ENCODE results near the gene TMEM140. TPM values are rescaled to one million over a fixed set of nuclear protein-coding genes. Genes with fewer than 3 reads are reported as not detected.
A peak's percentile ranks its signal among the peaks of the same experiment; 100 is the strongest.

TMEM140 gene
- total and polyA plus RNA-seq, 4 donors = 16.1 to 35.2 (median 18.6) TPM

DNA sequence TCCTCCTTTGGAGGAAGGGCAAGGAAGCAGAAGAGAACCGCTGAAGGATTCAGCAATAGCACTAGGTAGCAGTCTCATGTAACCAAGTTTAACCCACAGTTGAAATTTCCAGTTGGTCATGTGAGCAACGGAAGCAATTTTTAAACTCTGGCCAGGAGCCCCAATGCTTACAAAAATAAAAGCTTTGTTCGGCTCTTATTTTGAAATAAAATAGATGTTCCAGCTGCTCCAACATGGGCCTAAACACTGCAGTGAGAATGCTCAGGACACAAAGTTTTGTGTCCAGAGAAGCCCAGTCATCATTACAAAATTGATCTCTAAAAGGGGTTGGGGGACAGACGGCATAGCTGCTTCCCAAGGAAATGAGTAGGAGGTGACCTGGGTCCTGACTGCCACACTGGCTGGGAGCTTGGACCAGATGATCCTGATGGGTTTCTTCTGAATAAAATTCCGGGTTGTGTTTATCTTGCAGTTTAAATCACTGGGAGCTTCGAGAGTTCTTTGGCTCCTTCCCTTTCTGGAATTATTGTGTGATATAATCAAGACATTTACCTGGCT lies 452 bp upstream of the TMEM140 start:
- H3K9ac ChIP-seq (ENCODE audit: insufficient read depth in 1 of 2, low read length in 2 of 2) = peak overlapping the region in 1 of 2 donors; percentile 72
- DNase-seq (peak in 2 of 3 donors; percentile 68 to 70), ATAC-seq (ENCODE audit: insufficient read depth, low FRiP score) (no peak)
- WGBS, 2 donors = 8 to 10% methylated on average over 6 of the region's 6 CpGs
- peak overlapping the region; percentile 92 to 95 for H3K27ac ChIP-seq (ENCODE audit: low read depth in 1 of 2, low read length in 1 of 2)
- H3K9me3 ChIP-seq (ENCODE audit: control insufficient read depth in 4 of 4, insufficient read depth in 3 of 4, low read length in 3 of 4) = no peaks in the 10 kb centered on the region
- peaks cover 0 to 15% (median 11%) of the 10 kb centered on the region in 5 donors for H3K4me1 ChIP-seq (ENCODE audit: control insufficient read depth in 5 of 5, insufficient read depth in 5 of 5, low read length in 5 of 5)
- H3K36me3 ChIP-seq (ENCODE audit: control insufficient read depth in 4 of 4, insufficient read depth in 4 of 4, low read length in 4 of 4) = no peaks in the 10 kb centered on the region
- H3K27me3 ChIP-seq (ENCODE audit: control insufficient read depth in 3 of 3, insufficient read depth in 3 of 3, low read length in 2 of 3) = no peaks in the 10 kb centered on the region
- TF ChIP-seq, protein P1, sequence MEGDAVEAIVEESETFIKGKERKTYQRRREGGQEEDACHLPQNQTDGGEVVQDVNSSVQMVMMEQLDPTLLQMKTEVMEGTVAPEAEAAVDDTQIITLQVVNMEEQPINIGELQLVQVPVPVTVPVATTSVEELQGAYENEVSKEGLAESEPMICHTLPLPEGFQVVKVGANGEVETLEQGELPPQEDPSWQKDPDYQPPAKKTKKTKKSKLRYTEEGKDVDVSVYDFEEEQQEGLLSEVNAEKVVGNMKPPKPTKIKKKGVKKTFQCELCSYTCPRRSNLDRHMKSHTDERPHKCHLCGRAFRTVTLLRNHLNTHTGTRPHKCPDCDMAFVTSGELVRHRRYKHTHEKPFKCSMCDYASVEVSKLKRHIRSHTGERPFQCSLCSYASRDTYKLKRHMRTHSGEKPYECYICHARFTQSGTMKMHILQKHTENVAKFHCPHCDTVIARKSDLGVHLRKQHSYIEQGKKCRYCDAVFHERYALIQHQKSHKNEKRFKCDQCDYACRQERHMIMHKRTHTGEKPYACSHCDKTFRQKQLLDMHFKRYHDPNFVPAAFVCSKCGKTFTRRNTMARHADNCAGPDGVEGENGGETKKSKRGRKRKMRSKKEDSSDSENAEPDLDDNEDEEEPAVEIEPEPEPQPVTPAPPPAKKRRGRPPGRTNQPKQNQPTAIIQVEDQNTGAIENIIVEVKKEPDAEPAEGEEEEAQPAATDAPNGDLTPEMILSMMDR (IDR thresholded peaks at IDR 0.05; ENCODE audit: control extremely low read depth, extremely low read depth) = no peak
- peak overlapping the region; percentile 57 for H3K4me3 ChIP-seq

DNA sequence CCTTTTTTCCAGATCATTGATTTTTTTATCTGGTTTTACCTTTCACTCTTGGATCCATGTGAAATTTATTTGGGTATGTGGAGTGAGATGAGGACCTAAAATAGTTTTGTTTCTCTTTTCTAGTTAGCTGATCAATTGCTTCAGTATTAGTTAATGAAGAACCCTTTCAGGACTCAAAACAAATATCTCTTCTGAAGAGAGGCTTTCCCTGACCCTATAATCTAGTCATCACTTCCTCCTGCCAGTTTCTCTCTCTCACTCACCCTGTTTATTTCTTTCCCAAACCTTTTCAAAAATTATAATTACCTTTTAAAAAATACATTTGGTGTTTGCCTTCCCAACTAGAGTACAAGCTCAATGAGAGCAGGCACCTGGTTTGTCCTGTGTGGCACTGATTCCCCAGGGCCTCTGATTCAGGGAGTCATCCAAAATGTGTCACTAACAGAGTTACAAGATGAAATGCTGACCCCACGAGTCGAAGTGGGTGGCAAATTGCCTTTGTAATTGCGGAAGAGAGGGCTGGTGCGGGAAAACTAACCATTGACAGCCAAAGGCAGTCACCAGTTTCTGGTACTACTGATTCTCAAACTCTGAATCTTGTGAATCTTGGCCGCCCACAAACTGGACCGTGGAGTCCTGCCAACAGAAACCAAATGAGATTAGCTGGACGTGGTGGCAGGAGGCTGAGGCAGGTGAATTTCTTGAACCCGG lies 2.4 kb downstream of the TMEM140 start:
- H3K27ac ChIP-seq (ENCODE audit: low read depth in 1 of 2, low read length in 1 of 2) = peak overlapping the region; percentile 61 to 85
- no peak overlapping the region for H3K9ac ChIP-seq (ENCODE audit: insufficient read depth in 1 of 2, low read length in 2 of 2)
- WGBS, 2 donors = 57% methylated on average over 8 of the region's 8 CpGs
- TF ChIP-seq, protein P1 (IDR thresholded peaks at IDR 0.05; ENCODE audit: control extremely low read depth, extremely low read depth) = no peak
- ATAC-seq (ENCODE audit: insufficient read depth, low FRiP score) (no peak), DNase-seq (no peak)
- no peaks in the 10 kb centered on the region for H3K9me3 ChIP-seq (ENCODE audit: control insufficient read depth in 4 of 4, insufficient read depth in 3 of 4, low read length in 3 of 4)
- peaks cover 0 to 15% (median 9%) of the 10 kb centered on the region in 5 donors for H3K4me1 ChIP-seq (ENCODE audit: control insufficient read depth in 5 of 5, insufficient read depth in 5 of 5, low read length in 5 of 5)
- H3K36me3 ChIP-seq (ENCODE audit: control insufficient read depth in 4 of 4, insufficient read depth in 4 of 4, low read length in 4 of 4) = peaks cover 0 to 2% (median 0%) of the 10 kb centered on the region in 4 donors
- no peaks in the 10 kb centered on the region for H3K27me3 ChIP-seq (ENCODE audit: control insufficient read depth in 3 of 3, insufficient read depth in 3 of 3, low read length in 2 of 3)
- H3K4me3 ChIP-seq = no peak overlapping the region

DNA sequence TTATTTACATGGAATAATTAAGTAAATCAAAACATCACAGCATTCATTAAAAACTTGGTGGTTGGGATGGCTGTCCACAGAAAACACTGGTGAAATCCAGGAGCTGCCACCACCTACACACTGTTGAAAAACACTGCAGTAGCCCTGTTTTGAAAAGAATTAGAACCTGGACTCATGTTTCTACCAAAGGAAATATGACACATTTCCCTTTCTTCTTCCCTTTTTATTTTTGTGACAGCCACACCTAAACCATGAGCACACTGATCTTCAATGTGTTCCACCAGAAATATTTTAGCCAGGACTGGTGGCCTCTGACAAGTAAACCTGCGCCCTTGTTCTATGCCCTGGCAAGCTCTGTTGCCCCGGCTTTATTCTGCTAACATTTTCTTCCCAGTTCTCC lies 3.3 kb downstream of the TMEM140 start:
- Histone ChIP-seq H3K4me1 (ENCODE audit: control insufficient read depth in 5 of 5, insufficient read depth in 5 of 5, low read length in 5 of 5) (peaks cover 0 to 15% (median 9%) of the 10 kb centered on the region in 5 donors), H3K36me3 (ENCODE audit: control insufficient read depth in 4 of 4, insufficient read depth in 4 of 4, low read length in 4 of 4) (peaks cover 0 to 2% (median 0%) of the 10 kb centered on the region in 4 donors), H3K4me3 (no peak overlapping the region), H3K9me3 (ENCODE audit: control insufficient read depth in 4 of 4, insufficient read depth in 3 of 4, low read length in 3 of 4) (peaks cover 0 to 2% (median 1%) of the 10 kb centered on the region in 4 donors), H3K9ac (ENCODE audit: insufficient read depth in 1 of 2, low read length in 2 of 2) (no peak overlapping the region), H3K27me3 (ENCODE audit: control insufficient read depth in 3 of 3, insufficient read depth in 3 of 3, low read length in 2 of 3) (no peaks in the 10 kb centered on the region), H3K27ac (ENCODE audit: low read depth in 1 of 2, low read length in 1 of 2) (peak overlapping the region; percentile 66 to 80)
- TF ChIP-seq, protein P1 (IDR thresholded peaks at IDR 0.05; ENCODE audit: control extremely low read depth, extremely low read depth) = no peak
- ATAC-seq (ENCODE audit: insufficient read depth, low FRiP score) (no peak), DNase-seq (no peak)
- WGBS, 2 donors = 51 to 61% methylated on average over 2 of the region's 2 CpGs

Data from lung (tissue), 12 donors.